GM19238 (cell line): Measurements from ENCODE around the gene ZNF525.
"Not testable (repeated sequence)": the region's sequence is repeated elsewhere in the genome, so short reads cannot be mapped to it uniquely, and the experiment has no call there.

Experiments used
- DNase-seq: peaks from one replicate; pipeline ENCODE4 v3.0.0; 2011; ENCODE audit warnings: low spot score; ENCODE audit not compliant: insufficient read length

The ZNF525 gene

DNA sequence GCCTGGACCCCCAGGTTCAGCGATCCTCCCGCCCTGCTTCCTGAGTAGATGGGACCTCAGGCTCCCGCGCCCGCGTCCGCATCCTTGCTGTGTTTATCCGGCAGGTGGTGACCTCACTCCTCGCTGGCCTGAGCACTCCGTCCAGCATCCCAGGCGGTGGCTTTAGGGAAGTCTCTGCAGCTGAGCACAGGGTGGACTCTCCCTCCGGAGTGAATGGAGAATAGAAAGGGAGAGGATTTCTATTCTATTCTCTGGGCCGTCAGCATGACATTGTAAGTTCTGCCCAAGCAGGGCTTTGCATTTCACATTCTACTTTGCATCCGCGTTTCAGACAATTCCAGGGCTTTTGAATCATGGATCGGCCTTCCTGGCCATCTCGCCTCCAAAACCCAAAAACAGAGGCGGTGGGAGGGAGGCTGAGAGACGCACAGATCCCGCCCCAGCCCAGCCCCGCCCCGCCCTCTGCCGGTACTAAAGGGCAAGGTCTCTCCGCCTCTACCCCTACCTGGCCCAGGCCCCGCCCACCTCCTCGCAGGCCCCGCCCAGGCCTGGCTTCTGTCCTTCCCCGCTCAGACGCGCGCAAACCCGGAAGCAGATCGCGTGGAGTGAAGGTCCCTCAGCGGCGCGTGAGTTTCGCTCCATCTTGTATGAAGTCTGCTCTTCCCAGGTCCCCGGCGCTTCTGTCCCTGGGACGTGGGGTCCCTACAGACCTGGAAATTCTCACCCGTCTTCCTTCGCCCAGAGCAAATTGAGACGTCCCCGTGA is at the start of gene ZNF525:
ZNF525 (plus strand) TSS at position 572 of the 765 bp plus-strand sequence. CDS start 6,577 bp downstream, outside the sequence.
- peak; percentile 85 for DNase-seq

DNA sequence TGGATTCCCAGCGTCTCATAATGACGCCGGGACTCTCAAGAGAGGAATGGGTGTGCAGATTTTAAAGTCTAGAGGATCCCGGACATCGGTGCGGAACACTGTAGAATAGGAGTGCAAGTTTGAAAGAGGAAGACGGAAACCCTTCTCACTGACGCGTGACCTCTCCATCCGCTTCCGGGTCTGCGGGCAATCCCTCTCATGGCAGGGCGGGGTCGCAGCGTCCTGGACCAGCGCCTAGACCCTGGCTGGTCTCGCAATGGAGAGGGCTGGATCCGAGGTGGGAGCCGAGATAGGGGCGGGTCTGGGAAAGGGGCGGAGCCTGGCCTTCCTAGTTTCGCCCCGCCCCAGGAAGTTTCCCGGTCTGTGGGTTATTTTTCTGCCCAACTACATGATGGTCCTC is 36.5 kb upstream of the ZNF525 start:
- DNase-seq: no peak

DNA sequence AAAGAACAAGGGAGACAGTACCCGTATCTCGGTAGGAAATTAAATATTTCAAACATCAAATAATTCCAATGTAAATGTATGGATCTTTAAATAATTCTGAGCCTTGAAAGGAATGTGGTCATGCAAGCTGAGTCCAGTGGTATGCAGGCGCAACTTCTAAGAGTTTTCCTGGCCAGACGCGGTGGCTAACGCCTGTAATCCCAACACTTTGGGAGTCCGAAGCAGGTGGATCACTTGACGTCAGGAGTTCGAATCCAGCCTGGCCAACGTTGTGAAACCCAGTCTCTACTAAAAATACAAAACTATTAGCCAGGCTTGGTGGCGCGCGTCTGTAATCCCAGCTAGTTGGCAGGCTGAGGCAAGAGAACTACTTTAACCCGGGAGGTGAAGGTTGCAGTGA is 33.0 kb upstream of the ZNF525 start:
- no peak for DNase-seq

DNA sequence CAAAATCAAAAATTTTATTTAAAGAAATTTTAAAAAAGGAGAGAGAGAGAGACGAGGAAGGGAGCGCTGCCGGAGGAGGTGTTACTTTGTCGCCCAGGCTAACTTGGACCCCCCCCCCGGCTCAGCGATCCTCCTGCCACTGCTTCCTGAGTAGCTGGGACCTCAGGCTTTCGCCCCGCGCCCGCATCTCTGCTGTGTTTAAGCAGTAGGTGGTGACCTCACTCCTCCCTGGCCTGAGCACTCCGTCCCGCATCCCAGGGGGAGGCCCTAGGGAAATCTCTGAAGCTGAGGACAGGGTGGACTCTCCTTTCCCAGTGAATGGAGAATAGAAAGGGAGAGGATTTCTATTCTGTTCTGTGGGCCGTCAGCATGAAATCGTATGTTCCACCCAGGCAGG is 32.4 kb upstream of the ZNF525 start:
- no peak for DNase-seq

DNA sequence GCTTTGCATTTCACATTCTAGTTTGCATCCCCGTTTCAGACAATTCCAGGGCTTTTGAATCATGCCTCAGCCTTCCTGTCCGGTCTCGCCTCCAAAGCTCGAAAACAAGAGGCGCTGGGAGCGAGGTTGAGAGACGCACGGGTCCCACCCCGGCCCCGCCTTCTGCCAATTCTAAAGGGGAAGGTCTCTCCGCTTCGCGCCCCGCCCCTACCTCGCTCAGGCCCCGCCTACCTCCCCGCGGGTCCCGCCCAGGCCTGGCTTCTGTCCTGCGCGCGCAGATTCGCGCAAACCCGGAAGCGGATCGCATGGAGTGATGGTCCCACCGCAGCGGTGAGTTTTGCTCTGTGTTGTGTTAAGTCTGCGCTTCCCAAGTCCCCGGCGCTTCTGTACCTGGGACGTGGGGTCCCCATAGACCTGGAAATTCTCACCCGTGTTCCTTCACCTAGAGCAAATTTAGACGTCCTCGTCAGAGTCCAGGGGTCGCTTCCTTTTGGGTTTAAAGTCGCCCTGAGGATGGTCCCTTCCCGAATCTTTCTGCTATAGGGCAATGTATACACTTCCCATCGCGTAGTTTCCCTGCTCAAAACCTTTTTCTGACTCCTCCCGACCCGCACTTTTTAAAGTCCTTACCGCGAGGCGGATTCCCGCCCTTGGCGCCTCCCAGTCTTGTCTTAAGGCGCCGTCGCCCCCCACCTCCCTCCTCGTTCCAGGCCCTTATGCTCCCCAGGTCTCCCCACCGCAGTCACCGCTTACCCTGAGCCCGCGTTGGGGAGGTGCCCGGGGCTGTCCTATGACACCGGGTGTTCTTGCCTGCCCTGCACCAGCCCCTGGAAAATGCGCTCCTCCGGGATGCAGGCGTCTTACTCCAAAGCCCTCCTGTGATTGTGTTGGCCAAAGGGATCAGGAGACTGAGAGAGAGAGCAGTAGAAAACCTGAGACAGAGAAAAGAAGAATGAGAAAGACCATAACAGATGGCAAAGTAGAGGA is 31.7 kb upstream of the ZNF525 start, which contains the start of gene ZNF845:
ZNF845 (plus strand) TSS at position 287 of the 987 bp plus-strand sequence. CDS start 7,559 bp downstream, outside the sequence.
- DNase-seq: peak; percentile 65

DNA sequence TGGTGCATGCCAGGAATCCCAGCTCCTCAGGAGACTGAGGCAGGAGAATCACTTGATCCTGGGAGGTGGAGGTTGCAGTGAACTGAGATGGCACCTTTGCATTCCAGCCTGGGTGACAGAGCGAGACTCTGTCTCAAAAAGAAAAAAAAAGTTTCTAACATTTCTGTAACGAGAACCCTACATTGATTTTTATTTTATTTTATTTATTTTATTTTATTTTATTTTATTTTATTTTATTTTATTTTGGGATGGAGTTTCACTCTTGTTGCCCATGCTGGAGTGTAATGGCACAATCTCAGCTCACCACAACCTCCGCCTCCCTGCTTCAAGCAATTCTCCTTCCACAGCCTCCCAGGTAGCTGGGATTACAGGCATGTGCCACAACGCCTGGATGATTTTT is 21.1 kb upstream of the ZNF525 start:
- DNase-seq: not testable (repeated sequence)

DNA sequence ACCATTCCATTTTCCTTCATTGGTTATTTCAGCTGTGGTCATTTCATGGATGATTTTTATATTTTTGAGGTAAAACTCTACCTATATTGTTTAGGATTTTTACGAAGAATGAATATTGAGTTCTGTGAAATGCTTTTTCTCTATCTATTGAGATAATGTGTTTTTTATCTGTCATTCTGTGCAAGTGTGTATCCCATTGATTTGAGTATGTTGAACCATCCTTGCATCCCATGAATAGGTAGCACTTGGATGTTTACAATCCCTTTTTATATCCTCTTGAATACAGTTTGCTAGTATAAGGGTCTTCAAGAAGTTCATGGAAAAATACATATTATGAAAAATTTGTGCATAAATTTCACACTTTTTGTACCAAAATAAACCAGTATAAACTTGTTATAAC is 9.8 kb upstream of the ZNF525 start:
- DNase-seq: no peak

DNA sequence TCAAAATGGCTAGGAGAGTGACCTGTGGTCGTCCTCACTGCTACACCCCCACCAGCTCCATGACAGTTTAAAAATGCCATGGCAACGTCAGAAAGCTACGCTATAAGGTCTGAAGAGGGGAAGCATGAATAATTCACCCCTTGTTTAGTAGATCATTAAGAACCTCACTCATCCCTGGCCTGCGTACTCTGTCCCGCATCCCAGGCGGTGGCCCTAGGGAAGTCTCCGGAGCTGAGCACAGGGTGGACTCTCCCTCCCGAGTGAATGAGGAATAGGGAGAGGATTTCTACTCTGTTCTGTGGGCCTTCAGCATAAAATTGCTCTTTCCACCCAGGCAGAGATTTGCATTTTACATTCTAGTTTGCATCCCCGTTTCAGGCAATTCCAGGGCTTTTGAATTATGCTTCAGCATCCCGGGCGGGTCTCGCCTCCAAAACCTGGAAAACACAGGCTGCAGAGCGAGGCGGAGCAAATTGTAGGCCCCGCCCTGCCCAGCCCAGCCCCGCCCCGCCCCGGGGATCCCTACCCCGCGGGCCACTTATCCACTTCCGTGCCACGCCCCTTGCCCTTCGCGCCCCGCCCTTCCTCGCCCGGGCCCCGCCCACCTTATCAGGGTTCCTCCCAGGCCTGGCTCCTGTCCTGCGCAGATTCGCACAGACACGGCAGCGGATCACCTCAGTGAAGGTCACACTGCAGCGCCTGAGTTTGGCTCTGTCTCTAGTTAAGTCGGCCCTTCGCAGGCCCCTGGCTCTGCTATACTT is 7.5 kb upstream of the ZNF525 start:
- DNase-seq: no peak

DNA sequence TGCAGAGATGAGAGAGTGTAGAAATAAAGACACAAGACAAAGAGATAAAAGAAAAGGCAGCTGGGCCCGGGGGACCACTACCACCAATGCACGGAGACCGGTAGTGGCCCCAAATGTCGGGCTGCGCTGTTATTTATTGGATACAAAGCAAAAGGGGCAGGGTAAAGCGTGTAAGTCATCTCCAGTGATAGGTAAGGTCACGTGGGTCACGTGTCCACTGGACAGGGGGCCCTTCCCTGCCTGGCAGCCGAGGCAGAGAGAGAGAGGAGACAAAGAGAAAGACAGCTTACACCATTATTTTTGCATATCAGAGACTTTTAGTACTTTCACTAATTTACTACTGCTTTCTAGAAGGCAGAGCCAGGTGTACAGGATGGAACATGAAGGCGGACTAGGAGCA is 5.4 kb upstream of the ZNF525 start:
- DNase-seq: not testable (repeated sequence)

DNA sequence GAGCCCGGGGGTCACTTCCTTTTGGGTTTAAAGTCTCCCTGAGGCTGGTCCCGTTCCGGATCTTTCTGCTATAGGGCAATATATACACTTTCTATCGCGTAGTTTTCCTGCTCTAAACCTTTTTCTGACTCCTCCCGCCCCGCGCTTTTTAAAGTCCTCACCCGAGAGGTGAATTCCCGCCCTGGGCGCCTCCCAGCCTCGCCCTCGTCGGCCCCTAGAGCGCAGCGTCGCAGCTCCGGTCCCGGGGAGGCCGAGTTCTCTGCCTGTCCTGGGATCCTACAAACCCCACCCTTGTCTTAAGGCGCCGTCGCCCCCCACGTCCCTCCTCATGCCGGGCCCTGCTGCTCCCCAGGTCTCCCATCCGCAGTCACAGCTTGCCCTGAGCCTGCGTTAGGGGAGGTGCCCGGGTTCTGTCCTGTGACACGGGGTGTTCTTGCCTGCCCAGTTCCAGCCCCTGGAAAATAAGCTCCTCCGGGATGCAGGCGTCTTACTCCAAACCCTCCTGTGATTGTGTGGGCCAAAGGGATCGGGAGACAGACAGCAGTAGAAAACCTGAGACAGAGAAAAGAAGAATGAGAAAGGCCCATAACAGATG is 491 bp downstream of the ZNF525 start:
- DNase-seq: no peak

DNA sequence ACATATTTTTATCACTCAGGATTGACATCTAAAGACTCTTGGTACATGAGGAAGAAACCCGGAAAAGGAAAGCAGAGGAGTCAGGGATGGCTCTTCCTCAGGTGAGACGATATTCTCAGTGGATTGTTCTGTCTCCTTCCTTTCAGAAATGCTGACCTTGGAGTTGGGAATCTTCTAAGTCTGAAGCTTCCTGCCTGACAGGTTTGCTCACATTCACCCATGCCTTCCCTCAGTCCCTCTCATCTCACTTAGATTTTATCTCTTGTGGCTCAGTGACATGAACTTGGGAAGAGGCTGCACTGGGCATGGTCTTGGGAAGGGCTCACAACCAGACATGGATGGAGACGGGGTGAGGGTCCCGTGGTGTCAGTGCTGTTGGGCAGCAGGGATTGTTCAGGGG is 6.7 kb downstream of the ZNF525 start:
- no peak for DNase-seq

DNA sequence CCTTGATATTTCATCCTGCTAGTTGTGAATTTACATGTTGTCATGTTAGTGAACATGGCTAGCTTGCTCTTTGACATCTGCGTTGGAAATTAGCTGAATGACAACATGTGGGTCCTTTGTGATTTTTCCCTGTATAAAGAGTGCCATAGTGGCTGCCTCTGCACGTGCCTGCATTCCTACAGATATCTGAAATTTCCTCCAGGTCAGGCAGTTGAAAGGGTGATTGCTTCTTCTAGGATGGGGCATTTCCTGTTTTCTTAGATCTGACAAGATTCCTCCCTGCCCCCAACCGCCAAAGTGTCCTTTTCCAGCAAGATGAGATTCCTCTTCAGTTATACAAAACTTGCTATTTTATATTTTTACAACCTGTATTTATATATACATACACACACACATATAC is 8.8 kb downstream of the ZNF525 start:
- no peak for DNase-seq

DNA sequence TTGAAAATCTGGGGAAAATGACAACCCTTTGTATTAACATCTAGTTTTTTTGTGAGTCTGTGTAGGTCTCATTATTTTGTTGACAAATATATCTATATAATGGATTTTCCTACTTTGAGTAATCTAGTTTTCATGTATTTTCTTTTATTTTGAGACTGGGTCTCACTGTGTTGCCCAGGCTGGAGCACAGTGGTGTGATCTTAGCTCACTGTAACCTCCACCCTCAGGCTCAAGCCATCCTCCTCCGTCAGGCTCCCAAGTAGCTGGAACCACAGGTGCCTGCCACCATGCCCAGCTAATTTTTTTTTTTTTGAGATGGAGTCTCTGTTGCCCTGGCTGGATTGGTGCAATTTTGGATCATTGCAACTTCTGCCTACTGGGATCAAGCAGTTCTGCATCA is 9.2 kb downstream of the ZNF525 start:
- DNase-seq: no peak

DNA sequence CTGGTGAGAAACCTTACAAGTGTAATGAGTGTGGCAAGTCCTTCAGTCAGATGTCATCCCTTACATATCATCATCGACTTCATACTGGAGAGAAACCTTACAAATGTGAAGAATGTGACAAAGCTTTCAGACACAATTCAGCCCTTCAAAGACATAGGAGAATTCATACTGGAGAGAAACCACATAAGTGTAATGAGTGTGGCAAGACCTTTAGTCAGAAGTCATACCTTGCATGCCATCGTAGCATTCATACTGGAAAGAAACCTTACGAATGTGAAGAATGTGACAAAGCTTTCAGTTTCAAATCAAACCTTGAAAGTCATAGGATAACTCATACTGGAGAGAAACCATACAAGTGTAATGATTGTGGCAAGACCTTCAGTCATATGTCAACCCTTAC is 15.9 kb downstream of the ZNF525 start:
- DNase-seq: no peak

DNA sequence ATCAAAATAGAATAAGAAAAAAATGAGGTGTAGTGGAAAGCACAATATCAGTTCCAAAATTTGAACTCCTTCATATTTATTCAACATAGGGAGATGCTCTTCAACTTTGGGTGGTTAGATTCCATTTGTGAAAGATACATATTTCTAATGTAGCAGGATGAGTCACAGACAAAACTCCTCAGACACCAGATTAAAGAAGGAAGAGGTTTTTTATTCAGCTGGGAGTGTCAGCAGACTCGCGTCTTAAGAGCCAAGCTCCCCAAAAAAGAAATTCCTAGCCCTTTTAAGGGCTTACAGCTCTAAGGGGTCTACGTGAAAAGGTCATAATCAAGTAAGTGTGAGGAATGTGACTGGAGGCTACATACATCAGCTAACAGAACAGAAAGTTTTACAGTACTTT is 22.7 kb downstream of the ZNF525 start:
- DNase-seq: no peak

DNA sequence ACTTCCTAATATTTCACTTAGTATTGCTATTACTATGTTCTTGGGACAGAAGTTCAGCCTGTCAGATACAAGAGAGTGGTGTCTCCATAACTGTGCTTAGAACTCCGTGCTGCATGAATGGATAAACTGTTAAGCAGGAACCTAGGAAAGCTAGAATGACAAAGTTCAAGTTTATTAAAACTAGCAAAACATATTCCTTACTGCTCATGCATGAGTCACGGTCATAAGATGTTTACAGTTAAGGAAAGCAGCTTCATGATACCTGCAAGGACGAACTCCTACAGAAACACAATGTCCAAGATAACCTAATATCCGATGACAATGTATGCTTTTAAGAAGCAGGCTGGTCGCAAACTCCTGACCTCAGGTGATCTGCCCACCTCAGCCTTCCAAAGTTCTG is 23.4 kb downstream of the ZNF525 start:
- no peak for DNase-seq

DNA sequence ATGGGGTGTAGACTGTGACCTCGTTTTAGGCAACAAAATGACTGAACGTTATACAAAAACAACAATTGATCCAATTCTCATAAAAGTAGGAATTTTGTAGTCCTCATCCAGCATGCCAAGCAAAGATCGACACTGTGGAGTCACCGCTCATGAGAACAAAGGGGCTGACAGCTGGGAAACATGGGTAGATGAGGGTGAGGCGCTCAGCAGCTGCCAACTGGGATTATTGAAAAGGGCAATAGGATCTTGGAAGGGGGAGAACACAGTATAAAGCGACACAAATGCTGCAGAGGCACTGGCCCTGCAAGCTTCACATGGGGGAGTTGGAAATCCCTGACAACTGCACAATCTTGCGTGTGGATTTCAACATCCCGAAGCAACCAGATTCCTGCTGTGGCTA is 24.1 kb downstream of the ZNF525 start:
- no peak for DNase-seq

DNA sequence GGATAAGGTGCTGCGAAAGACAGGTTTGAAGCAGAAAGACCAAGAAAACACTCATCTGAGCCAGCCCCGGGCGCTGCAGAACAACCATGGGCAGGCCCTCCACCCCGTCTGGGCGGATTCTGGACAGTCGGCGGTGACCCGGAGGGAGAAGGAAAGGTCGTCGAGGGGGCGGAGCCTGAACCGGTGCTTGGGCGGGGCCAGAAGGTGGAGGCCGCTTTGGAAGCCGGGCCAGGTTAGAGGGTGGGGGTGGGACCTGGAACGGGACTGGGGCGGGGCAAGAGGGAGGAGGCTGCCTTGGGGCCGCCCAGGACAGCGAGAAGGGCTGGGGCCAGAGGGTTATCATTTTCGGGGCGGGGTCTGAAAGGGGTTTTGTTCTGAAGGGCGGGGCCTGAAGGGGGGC is 24.5 kb downstream of the ZNF525 start:
- DNase-seq: no peak

DNA sequence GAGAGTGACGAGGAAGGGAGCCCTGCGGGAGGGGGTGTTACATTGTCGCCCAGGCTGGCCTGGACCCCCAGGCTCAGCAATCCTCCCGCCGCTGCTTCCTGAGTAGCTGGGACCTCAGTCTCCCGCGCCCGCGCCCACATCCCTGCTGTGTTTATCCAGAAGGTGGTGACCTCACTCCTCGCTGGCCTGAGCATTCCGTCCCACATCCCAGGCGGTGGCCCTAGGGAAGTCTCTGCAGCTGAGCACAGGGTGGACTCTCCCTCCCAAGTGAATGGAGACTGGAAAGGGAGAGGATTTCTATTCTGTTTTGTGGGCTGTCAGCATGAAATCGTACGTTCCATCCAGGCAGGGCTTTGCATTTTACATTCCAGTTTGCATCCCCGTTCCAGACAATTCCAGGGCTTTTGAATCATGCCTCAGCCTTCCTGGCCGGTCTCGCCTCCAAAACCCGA is 29.0 kb downstream of the ZNF525 start:
- DNase-seq: no peak

DNA sequence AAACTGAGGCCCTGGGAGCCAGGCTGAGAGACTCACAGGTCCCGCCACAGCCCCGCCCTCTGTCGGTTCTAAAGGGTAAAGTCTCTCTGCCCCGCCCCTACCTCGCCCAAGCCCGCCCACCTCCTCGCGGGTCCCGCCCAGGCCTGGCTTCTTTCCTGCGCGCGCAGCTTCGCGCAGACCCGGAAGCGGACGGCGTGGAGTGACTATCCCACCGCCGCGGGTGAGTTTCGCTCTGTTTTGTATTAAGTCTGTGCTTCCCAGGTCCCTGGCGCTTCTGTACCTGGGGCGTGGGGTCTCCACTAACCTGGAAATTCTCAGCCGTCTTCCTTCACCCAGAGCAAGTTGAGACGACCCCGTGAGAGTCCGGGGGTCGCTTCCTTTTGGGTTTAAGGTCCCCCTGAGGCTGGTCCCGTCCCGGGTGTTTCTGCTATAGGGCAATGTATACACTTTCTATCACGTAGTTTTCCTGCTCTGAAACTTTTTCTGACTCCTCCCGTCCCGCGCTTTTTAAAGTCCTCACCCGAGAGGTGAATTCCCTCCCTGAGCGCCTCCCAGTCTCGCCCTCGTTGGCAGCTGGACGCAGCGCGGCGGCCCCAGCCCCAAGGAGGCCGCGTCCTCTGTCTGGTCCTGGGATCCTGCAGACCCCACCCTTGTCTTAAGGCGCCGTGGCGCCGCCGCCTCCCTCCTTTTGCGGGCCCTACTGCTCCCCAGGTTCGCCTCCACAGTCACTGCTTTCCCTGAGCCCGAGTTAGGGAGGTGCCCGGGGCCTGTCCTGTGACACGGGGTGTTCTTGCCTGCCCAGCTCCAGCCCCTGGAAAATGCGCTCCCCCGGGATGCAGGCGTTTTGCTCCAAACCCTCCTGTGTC is 29.7 kb downstream of the ZNF525 start, which contains the start of gene ZNF765:
ZNF765 (plus strand) TSS at position 176 of the 866 bp plus-strand sequence. CDS start 2,867 bp downstream, outside the sequence.
- DNase-seq: peak; percentile 85
